Endothelial cell of umbilical vein (primary cell): ENCODE measurements around the gene SDK2. TPM values are rescaled to one million over a fixed set of nuclear protein-coding genes. Genes with fewer than 3 reads are reported as not detected.

Experiments
- BruUV-seq: library from RNA; stranded (reverse); fragments of 400-500 nt; replicated peaks from 2 replicates; lab custom pipeline; 2021; lab: Mats Ljungman, UMichigan
- CTCF ChIA-PET: fragments of 300-600, 350-600 bp; sonication (Branson Sonifier 250); formaldehyde crosslinking; loops from one replicate; lab custom pipeline; 2021; ENCODE audit warnings: antibody characterized with exemption, inconsistent platforms; lab: Charles Lee
- POLR2A ChIA-PET: fragments of 300-600, 350-600 bp; sonication (Branson Sonifier 250); formaldehyde crosslinking; loops from one replicate; lab custom pipeline; 2021; ENCODE audit warnings: antibody characterized with exemption, inconsistent platforms; lab: Charles Lee
- DNase-seq: peaks from one replicate; pipeline ENCODE4 v3.0.0-alpha.2; 2011; ENCODE audit warnings: low read depth, low spot score
- FAIRE-seq: peaks from 2 replicates; lab custom pipeline; 2011; peaks lifted over from hg19 to GRCh38; lab: Jason Lieb, UNC
- H2AFZ ChIP-seq: 2 replicates; pipeline ENCODE4 v1.6.0; 2012; ENCODE audit warnings: low read depth, low read length, control low read depth, inconsistent platforms
- H3K27ac ChIP-seq: 2 replicates; pipeline ENCODE4 v1.5.1; 2011; ENCODE audit warnings: low read depth, mild to moderate bottlenecking, control low read depth, low read length, moderate library complexity; ENCODE audit not compliant: insufficient read depth
- H3K27me3 ChIP-seq, 2 experiments: 2 replicates each; pipeline versions ENCODE4 v1.6.0 to v1.6.1; 2011; ENCODE audit warnings: low read length in 2 of 2, mixed read lengths in 1 of 2; ENCODE audit not compliant: control insufficient read depth in 2 of 2, insufficient read depth in 2 of 2
- H3K36me3 ChIP-seq, 2 experiments: 2 replicates in 1 of 2; 3 replicates in 1 of 2; pipeline ENCODE4 v1.5.1; 2011; ENCODE audit warnings: low read length in 2 of 2, mild to moderate bottlenecking in 1 of 2, moderate library complexity in 1 of 2; ENCODE audit not compliant: control insufficient read depth in 2 of 2, insufficient read depth in 2 of 2; ENCODE audit errors: extremely low read depth in 1 of 2
- H3K4me1 ChIP-seq: 3 replicates; pipeline ENCODE4 v1.5.1; 2011; ENCODE audit warnings: mild to moderate bottlenecking, low read length; ENCODE audit not compliant: control insufficient read depth, insufficient read depth; ENCODE audit errors: extremely low read depth
- H3K4me2 ChIP-seq: 2 replicates; pipeline ENCODE4 v1.6.1; 2011; ENCODE audit warnings: low read length, control low read depth, mixed read lengths; ENCODE audit not compliant: insufficient read depth
- H3K4me3 ChIP-seq, 3 experiments: fragments of 200-600 bp in 1 of 3; sonication (generic), shearing (Covaris generic) in 1 of 3; replicated peaks in 1 of 3; 2 replicates each; pipeline ENCODE4 v1.5.1; 2011 to 2016; ENCODE audit warnings: control low read depth in 3 of 3, low read length in 3 of 3, mild to moderate bottlenecking in 2 of 3, inconsistent platforms in 1 of 3, low read depth in 1 of 3, moderate library complexity in 1 of 3; ENCODE audit not compliant: insufficient read depth in 1 of 3
- H3K79me2 ChIP-seq: 2 replicates; pipeline ENCODE4 v1.6.0; 2012; ENCODE audit warnings: low read length, inconsistent platforms; ENCODE audit not compliant: control insufficient read depth, insufficient read depth
- H3K9ac ChIP-seq: replicated peaks from 2 replicates; pipeline ENCODE3; 2011; ENCODE audit warnings: low read length, control low read depth; ENCODE audit not compliant: insufficient read depth; ENCODE audit errors: extremely low read depth
- H3K9me1 ChIP-seq: replicated peaks from 3 replicates; pipeline ENCODE4 v1.6.0; 2011; ENCODE audit warnings: mild to moderate bottlenecking, low read length; ENCODE audit not compliant: control insufficient read depth, insufficient read depth; ENCODE audit errors: extremely low read depth
- H3K9me3 ChIP-seq: replicated peaks from 2 replicates; pipeline ENCODE4 v1.5.1; 2012; ENCODE audit warnings: low read length, inconsistent platforms; ENCODE audit not compliant: control insufficient read depth, insufficient read depth
- H4K20me1 ChIP-seq: replicated peaks from 2 replicates; pipeline ENCODE3; 2011; ENCODE audit warnings: mild to moderate bottlenecking, low read length; ENCODE audit not compliant: control insufficient read depth, insufficient read depth; ENCODE audit errors: extremely low read depth
- EZH2 ChIP-seq: IDR thresholded peaks from 2 replicates; pipeline ENCODE4 v1.6.1; 2012; ENCODE audit warnings: borderline replicate concordance, low read depth, mild to moderate bottlenecking, moderate library complexity, low read length, inconsistent platforms; ENCODE audit not compliant: severe bottlenecking
- FOS ChIP-seq: IDR thresholded peaks from 2 replicates; pipeline ENCODE4 v1.6.1; 2011; ENCODE audit warnings: mild to moderate bottlenecking, low read length, moderate library complexity, borderline replicate concordance; ENCODE audit not compliant: insufficient read depth
- GATA2 ChIP-seq: IDR thresholded peaks from 2 replicates; pipeline ENCODE4 v1.7.0; 2011; ENCODE audit warnings: low read depth, mild to moderate bottlenecking, moderate library complexity, mixed read lengths, low read length; ENCODE audit not compliant: insufficient read length, insufficient read depth
- JUN ChIP-seq: IDR thresholded peaks from 2 replicates; pipeline ENCODE4 v1.6.1; 2011; ENCODE audit warnings: borderline replicate concordance, low read depth; ENCODE audit not compliant: insufficient read length, insufficient read depth
- MYC ChIP-seq: IDR thresholded peaks from one replicate; pipeline ENCODE4 v1.6.1; 2011; ENCODE audit warnings: mild to moderate bottlenecking, low read depth, low read length
- POLR2A ChIP-seq: IDR thresholded peaks from 2 replicates; pipeline ENCODE4 v1.6.1; 2012; ENCODE audit warnings: low read depth, mild to moderate bottlenecking, control low read depth, low read length
- POLR2AphosphoS5 ChIP-seq: IDR thresholded peaks from 2 replicates; pipeline ENCODE4 v1.6.1; 2012; ENCODE audit warnings: low read depth, mild to moderate bottlenecking, control low read depth, low read length, moderate library complexity; ENCODE audit not compliant: insufficient read depth
- dilution Hi-C: fragments of 300-500 bp; cut with MboI; formaldehyde crosslinking; loops from one replicate; pipeline ENCODE4 v1.15.0; 2019; ENCODE audit warnings: low sequenced_read_pairs; ENCODE audit not compliant: extremely low pct_ligation_motif_present
- intact Hi-C: fragments of 100-400 bp; cut with micrococcal nuclease; formaldehyde crosslinking; loops from one replicate; pipeline ENCODE4 v1.10.0; 2022
- polyA plus RNA-seq, 4 experiments: library from polyadenylated mRNA; depleted of rRNA in 3 of 4; stranded (reverse) in 3 of 4; unstranded in 1 of 4; fragments of >200 nt; gene quantifications; 2 replicates each; pipeline versions ENCODE4 v1.2.1 to v1.2.3, GENCODE V29; 2011 to 2012; ENCODE audit warnings: missing spikeins in 1 of 4
- total RNA-seq: library from RNA; stranded (reverse); gene quantifications from 2 replicates; pipeline ENCODE4 v1.2.3, GENCODE V29; 2021
- TF ChIP-seq, protein P1 (sequence below), 2 donors: IDR thresholded peaks; 1 replicate in 1 of 2; 2 replicates in 1 of 2; pipeline ENCODE4 v1.5.1; 2011; ENCODE audit warnings: low read length in 2 of 2, mild to moderate bottlenecking in 2 of 2, moderate library complexity in 2 of 2, control low read depth in 1 of 2, inconsistent platforms in 1 of 2, low read depth in 1 of 2; ENCODE audit not compliant: insufficient read depth in 1 of 2; ENCODE audit errors: extremely low read depth in 1 of 2
- TF ChIP-seq, protein P2 (sequence below): IDR thresholded peaks from 2 replicates; pipeline ENCODE4 v1.6.1; 2011; ENCODE audit not compliant: insufficient read depth, insufficient read length

The SDK2 gene
- total and polyA plus RNA-seq, 2 donors (not counting 3 experiments of a cell fraction or from before 2014, with no cell fraction given), result not detected

DNA sequence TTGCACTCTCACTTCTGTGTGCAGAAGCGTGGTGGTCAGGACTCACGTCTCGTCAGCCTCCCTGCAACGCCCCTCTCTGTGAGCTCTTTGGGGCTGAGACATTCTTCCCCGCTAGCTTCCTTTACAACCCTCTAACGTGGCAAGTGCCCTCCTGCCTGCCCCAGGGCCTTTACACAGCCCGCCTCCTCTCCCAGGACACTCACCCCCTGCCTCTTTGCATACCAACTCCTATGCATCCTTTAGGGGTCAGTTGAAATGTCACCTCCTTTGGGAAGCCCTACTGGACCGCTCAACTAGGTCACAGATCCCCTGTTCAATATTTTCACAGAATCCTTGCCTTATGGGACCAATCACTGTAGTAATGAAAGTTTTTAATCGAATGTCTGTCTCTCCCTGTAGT lies 61.4 kb downstream of the SDK2 start:
- Histone ChIP-seq H4K20me1 (no peaks in the 10 kb centered on the region), H3K36me3 (no peaks in the 10 kb centered on the region), H3K27ac (no peak overlapping the region), H3K79me2 (no peaks in the 10 kb centered on the region), H3K4me3 (no peak overlapping the region), H3K9me3 (no peaks in the 10 kb centered on the region), H2AFZ (no peak overlapping the region), H3K4me2 (no peak overlapping the region), H3K27me3 (no peaks in the 10 kb centered on the region), H3K4me1 (no peaks in the 10 kb centered on the region), H3K9me1 (no peaks in the 10 kb centered on the region), H3K9ac (no peak overlapping the region)
- CTCF ChIA-PET, result interaction anchor here (0.6 kb wide), 1 partner anchor 504 kb away, joined by 3 read pairs; no protein-coding TSS in a partner anchor
- TF ChIP-seq POLR2AphosphoS5 (no peak), FOS (no peak), GATA2 (no peak), POLR2A (no peak), JUN (no peak), EZH2 (no peak), MYC (no peak)
- TF ChIP-seq, protein P1, sequence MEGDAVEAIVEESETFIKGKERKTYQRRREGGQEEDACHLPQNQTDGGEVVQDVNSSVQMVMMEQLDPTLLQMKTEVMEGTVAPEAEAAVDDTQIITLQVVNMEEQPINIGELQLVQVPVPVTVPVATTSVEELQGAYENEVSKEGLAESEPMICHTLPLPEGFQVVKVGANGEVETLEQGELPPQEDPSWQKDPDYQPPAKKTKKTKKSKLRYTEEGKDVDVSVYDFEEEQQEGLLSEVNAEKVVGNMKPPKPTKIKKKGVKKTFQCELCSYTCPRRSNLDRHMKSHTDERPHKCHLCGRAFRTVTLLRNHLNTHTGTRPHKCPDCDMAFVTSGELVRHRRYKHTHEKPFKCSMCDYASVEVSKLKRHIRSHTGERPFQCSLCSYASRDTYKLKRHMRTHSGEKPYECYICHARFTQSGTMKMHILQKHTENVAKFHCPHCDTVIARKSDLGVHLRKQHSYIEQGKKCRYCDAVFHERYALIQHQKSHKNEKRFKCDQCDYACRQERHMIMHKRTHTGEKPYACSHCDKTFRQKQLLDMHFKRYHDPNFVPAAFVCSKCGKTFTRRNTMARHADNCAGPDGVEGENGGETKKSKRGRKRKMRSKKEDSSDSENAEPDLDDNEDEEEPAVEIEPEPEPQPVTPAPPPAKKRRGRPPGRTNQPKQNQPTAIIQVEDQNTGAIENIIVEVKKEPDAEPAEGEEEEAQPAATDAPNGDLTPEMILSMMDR (IDR thresholded peaks at IDR 0.05; ENCODE audit: extremely low read depth in 1 of 2, insufficient read depth in 1 of 2, low read depth in 1 of 2, low read length in 2 of 2), result no peak
- TF ChIP-seq, protein P2, sequence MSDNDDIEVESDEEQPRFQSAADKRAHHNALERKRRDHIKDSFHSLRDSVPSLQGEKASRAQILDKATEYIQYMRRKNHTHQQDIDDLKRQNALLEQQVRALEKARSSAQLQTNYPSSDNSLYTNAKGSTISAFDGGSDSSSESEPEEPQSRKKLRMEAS, result no peak
- DNase-seq (no peak), FAIRE-seq (no peak)
- intact Hi-C loops (no loop called here), dilution Hi-C loops (no loop called here)
- POLR2A ChIA-PET, result no interaction called here
- no TSS peak for BruUV-seq
